Measurements from ENCODE around the gene PROSER2.

Gene PROSER2

DNA sequence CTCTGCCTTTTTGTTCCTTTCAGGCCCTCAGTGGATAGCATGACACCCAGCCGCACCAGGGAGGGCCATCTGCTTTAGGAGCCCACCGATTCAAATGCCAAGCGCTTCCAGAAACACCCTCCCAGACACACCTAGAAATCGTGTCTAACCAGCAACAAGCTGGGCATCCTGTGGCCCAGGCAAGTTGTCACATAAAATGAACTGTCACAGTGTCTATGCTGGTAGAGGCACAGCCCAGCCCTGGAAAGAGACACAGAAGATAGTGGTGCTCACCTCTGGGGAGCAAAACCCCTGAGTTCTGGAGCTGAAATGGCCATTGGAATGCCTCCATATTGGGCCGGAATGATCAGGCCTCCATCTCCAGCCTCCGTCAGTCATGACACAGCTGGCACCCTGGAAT is 42.0 kb upstream of the PROSER2 start:
- Histone ChIP-seq H4K20me1 (ENCODE audit: insufficient read depth) (no peaks in the 10 kb centered on the region), H3K36me3 (ENCODE audit: insufficient read depth) (no peaks in the 10 kb centered on the region), H3K79me2 (ENCODE audit: insufficient read depth, low read depth) (no peaks in the 10 kb centered on the region), H3K4me2 (no peak overlapping the region), H2AFZ (ENCODE audit: low read depth) (no peak overlapping the region), H3K4me3 (IDR thresholded peaks at IDR 0.05; ENCODE audit: insufficient read depth, low read depth, low read length) (no peak overlapping the region), H3K4me1 (ENCODE audit: low read depth, poor library complexity, severe bottlenecking) (peaks cover 11% of the 10 kb centered on the region), H3K9ac (no peak overlapping the region), H3K27me3 (ENCODE audit: insufficient read depth, low read depth) (no peaks in the 10 kb centered on the region), H3K27ac (no peak overlapping the region)
- TF ChIP-seq, protein P1, sequence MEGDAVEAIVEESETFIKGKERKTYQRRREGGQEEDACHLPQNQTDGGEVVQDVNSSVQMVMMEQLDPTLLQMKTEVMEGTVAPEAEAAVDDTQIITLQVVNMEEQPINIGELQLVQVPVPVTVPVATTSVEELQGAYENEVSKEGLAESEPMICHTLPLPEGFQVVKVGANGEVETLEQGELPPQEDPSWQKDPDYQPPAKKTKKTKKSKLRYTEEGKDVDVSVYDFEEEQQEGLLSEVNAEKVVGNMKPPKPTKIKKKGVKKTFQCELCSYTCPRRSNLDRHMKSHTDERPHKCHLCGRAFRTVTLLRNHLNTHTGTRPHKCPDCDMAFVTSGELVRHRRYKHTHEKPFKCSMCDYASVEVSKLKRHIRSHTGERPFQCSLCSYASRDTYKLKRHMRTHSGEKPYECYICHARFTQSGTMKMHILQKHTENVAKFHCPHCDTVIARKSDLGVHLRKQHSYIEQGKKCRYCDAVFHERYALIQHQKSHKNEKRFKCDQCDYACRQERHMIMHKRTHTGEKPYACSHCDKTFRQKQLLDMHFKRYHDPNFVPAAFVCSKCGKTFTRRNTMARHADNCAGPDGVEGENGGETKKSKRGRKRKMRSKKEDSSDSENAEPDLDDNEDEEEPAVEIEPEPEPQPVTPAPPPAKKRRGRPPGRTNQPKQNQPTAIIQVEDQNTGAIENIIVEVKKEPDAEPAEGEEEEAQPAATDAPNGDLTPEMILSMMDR (conservative IDR thresholded peaks at IDR 0.05; ENCODE audit: low read depth, low read length) = no peak

DNA sequence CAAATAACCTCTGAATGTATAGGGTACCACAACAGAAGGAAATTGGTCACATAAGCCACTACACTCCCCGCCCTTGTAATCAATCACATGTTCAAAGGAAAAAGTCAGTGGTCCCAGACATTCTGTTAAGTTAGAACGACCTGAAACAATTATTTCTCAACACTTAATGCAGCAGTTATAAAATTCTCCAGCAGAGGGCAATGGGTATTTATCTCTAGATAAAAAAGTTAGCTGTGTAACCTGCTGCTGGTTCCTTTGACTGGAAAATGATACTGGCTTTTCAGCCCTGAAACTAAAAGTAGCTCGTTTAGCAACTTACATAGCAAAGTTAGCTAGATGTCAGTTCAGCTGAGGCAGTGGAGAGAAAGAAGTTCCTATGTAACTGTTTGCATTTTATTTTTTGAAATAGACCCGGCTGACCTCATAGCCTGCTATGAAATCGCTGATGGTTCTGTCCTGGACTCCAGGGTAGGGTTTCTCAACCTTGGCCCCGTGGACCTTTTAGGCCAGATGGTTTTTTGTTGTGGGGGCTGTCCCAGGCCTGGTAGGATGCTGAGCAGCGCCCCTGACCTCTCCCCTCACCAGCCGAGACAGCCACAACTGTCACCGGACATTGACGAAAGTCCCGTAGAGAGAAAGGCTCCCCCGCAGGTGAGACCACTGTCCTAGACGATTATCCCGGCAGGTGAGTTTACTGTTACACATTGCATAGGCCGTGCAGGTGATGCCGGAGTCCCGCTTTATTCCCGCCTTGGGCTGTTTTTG is 40.2 kb upstream of the PROSER2 start:
- no peaks in the 10 kb centered on the region for H3K27me3 ChIP-seq (ENCODE audit: insufficient read depth, low read depth)
- peak overlapping the region; percentile 52 for H3K4me2 ChIP-seq
- peaks cover 11% of the 10 kb centered on the region for H3K4me1 ChIP-seq (ENCODE audit: low read depth, poor library complexity, severe bottlenecking)
- no peaks in the 10 kb centered on the region for H4K20me1 ChIP-seq (ENCODE audit: insufficient read depth)
- no peak overlapping the region for H3K4me3 ChIP-seq (IDR thresholded peaks at IDR 0.05; ENCODE audit: insufficient read depth, low read depth, low read length)
- TF ChIP-seq, protein P1 (conservative IDR thresholded peaks at IDR 0.05; ENCODE audit: low read depth, low read length) = peak; percentile 94
- no peaks in the 10 kb centered on the region for H3K36me3 ChIP-seq (ENCODE audit: insufficient read depth)
- no peaks in the 10 kb centered on the region for H3K79me2 ChIP-seq (ENCODE audit: insufficient read depth, low read depth)
- H3K9ac ChIP-seq = no peak overlapping the region; the same call in 1 of the 2 replicates
- peak overlapping the region; percentile 33; the same call in 1 of the 2 replicates for H3K27ac ChIP-seq
- H2AFZ ChIP-seq (ENCODE audit: low read depth) = peak overlapping the region; percentile 63; the same call in 1 of the 2 replicates

DNA sequence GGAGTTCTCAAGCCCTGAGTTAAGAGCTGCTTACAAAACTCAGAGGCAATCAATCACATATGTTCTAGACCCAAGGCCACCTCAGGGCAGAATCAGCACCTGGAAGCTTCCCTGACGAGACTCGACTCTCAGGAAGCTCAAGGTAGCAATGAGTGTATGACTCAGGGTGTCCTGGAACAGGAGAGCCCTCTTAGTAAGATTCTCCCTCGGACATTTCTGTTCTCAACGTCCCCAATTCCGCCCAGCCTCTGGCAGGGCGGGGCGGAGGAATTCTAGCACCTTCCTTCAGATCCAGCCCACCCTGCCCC is 39.6 kb upstream of the PROSER2 start:
- H3K4me3 ChIP-seq (IDR thresholded peaks at IDR 0.05; ENCODE audit: insufficient read depth, low read depth, low read length) = no peak overlapping the region
- H3K79me2 ChIP-seq (ENCODE audit: insufficient read depth, low read depth) = no peaks in the 10 kb centered on the region
- H3K4me1 ChIP-seq (ENCODE audit: low read depth, poor library complexity, severe bottlenecking) = peaks cover 11% of the 10 kb centered on the region
- H3K36me3 ChIP-seq (ENCODE audit: insufficient read depth) = no peaks in the 10 kb centered on the region
- peak overlapping the region; percentile 63; the same call in 1 of the 2 replicates for H2AFZ ChIP-seq (ENCODE audit: low read depth)
- H3K27ac ChIP-seq = no peak overlapping the region; the same call in 1 of the 2 replicates
- H4K20me1 ChIP-seq (ENCODE audit: insufficient read depth) = no peaks in the 10 kb centered on the region
- TF ChIP-seq, protein P1 (conservative IDR thresholded peaks at IDR 0.05; ENCODE audit: low read depth, low read length) = no peak
- peak overlapping the region; percentile 52; the same call in 1 of the 2 replicates for H3K4me2 ChIP-seq
- no peak overlapping the region for H3K9ac ChIP-seq
- no peaks in the 10 kb centered on the region for H3K27me3 ChIP-seq (ENCODE audit: insufficient read depth, low read depth)

DNA sequence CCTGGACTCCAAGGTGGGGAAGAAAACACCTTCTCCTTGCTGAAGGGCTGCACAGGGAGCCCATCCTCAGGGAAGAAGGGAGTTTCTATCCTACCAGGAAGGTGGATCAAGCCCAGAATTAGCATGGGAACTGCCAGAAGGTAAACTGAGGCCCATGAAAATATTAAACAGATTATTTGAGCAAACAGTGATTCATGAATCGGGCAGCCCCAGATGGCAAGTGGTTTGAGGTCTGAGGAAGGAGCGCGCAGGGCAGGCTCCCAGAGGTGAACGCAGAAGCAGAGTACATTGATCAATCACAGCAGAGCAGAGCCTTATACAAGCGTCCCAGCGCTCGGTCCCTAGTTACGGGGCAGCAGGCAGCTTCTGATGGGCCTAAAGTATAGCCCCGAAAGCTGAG is 35.8 kb upstream of the PROSER2 start:
- H4K20me1 ChIP-seq (ENCODE audit: insufficient read depth) = no peaks in the 10 kb centered on the region
- H3K27ac ChIP-seq = no peak overlapping the region
- H3K4me1 ChIP-seq (ENCODE audit: low read depth, poor library complexity, severe bottlenecking) = peaks cover 11% of the 10 kb centered on the region
- H3K36me3 ChIP-seq (ENCODE audit: insufficient read depth) = no peaks in the 10 kb centered on the region
- TF ChIP-seq, protein P1 (conservative IDR thresholded peaks at IDR 0.05; ENCODE audit: low read depth, low read length) = no peak
- no peaks in the 10 kb centered on the region for H3K79me2 ChIP-seq (ENCODE audit: insufficient read depth, low read depth)
- H3K27me3 ChIP-seq (ENCODE audit: insufficient read depth, low read depth) = no peaks in the 10 kb centered on the region
- H3K9ac ChIP-seq = no peak overlapping the region
- H3K4me2 ChIP-seq = no peak overlapping the region
- H3K4me3 ChIP-seq (IDR thresholded peaks at IDR 0.05; ENCODE audit: insufficient read depth, low read depth, low read length) = no peak overlapping the region
- no peak overlapping the region for H2AFZ ChIP-seq (ENCODE audit: low read depth)

All from KMS-11 (cell line).